ENCODE data around the gene RABL6. TPM values are rescaled to one million over a fixed set of nuclear protein-coding genes. Genes with fewer than 3 reads are reported as not detected.

Gene RABL6
- total and polyA plus RNA-seq, 4 donors: 31.3 to 76.1 (median 49.6) TPM

GRCh38 chr9:136804509-136805206 is 3.1 kb upstream of the RABL6 start:
- H3K27ac ChIP-seq (ENCODE audit: low read depth in 1 of 2, low read length in 2 of 2): no peak overlapping the region
- H3K36me3 ChIP-seq (ENCODE audit: control insufficient read depth in 1 of 2, insufficient read depth in 2 of 2, low read length in 1 of 2): no peaks in the 10 kb centered on the region
- H3K27me3 ChIP-seq (ENCODE audit: control insufficient read depth in 1 of 2, insufficient read depth in 2 of 2, low read length in 1 of 2): peaks cover 0 to 2% of the 10 kb centered on the region in 2 donors
- intact Hi-C loops (cut with DNase I): loop anchor here in 1 of 2 donors (5.0 kb wide), 1 partner anchor 38 kb away; the partner anchor contains the start of gene AJM1
- H3K4me1 ChIP-seq (ENCODE audit: control insufficient read depth in 1 of 2, insufficient read depth in 2 of 2, low read length in 2 of 2): no peaks in the 10 kb centered on the region
- H3K9me3 ChIP-seq (ENCODE audit: control insufficient read depth, low read length): no peaks in the 10 kb centered on the region
- DNase-seq: peak in 1 of 2 donors; percentile 65
- 94 to 95% methylated on average over 20 of the region's 20 CpGs for WGBS, 2 donors
- H3K4me3 ChIP-seq (ENCODE audit: low read length in 2 of 2): no peak overlapping the region
- no peak for ATAC-seq (ENCODE audit: low FRiP score)

GRCh38 chr9:136805207-136805740 is 2.5 kb upstream of the RABL6 start:
- H3K27ac ChIP-seq (ENCODE audit: low read depth in 1 of 2, low read length in 2 of 2): no peak overlapping the region
- ATAC-seq (ENCODE audit: low FRiP score) (no peak), DNase-seq (peak in 1 of 2 donors; percentile 70)
- no peaks in the 10 kb centered on the region for H3K9me3 ChIP-seq (ENCODE audit: control insufficient read depth, low read length)
- no peaks in the 10 kb centered on the region for H3K27me3 ChIP-seq (ENCODE audit: control insufficient read depth in 1 of 2, insufficient read depth in 2 of 2, low read length in 1 of 2)
- no peaks in the 10 kb centered on the region for H3K4me1 ChIP-seq (ENCODE audit: control insufficient read depth in 1 of 2, insufficient read depth in 2 of 2, low read length in 2 of 2)
- WGBS, 2 donors: 91 to 93% methylated on average over 12 of the region's 12 CpGs
- H3K36me3 ChIP-seq (ENCODE audit: control insufficient read depth in 1 of 2, insufficient read depth in 2 of 2, low read length in 1 of 2): no peaks in the 10 kb centered on the region
- intact Hi-C loops (cut with DNase I): loop anchor here in 1 of 2 donors (5.0 kb wide), 1 partner anchor 37 kb away; the partner anchor contains the start of gene AJM1
- no peak overlapping the region for H3K4me3 ChIP-seq (ENCODE audit: low read length in 2 of 2)

GRCh38 chr9:136806067-136806466 is 1.7 kb upstream of the RABL6 start:
- Histone ChIP-seq H3K4me1 (ENCODE audit: control insufficient read depth in 1 of 2, insufficient read depth in 2 of 2, low read length in 2 of 2) (no peaks in the 10 kb centered on the region), H3K27me3 (ENCODE audit: control insufficient read depth in 1 of 2, insufficient read depth in 2 of 2, low read length in 1 of 2) (no peaks in the 10 kb centered on the region), H3K36me3 (ENCODE audit: control insufficient read depth in 1 of 2, insufficient read depth in 2 of 2, low read length in 1 of 2) (no peaks in the 10 kb centered on the region), H3K27ac (ENCODE audit: low read depth in 1 of 2, low read length in 2 of 2) (no peak overlapping the region), H3K4me3 (ENCODE audit: low read length in 2 of 2) (no peak overlapping the region), H3K9me3 (ENCODE audit: control insufficient read depth, low read length) (no peaks in the 10 kb centered on the region)
- ATAC-seq (ENCODE audit: low FRiP score) (no peak), DNase-seq (peak; percentile 42 to 68)
- 93 to 95% methylated on average over 8 to 10 of the region's 10 CpGs for WGBS, 2 donors
- intact Hi-C loops (cut with DNase I): loop anchor here in 1 of 2 donors (5.0 kb wide), 1 partner anchor 36 kb away; the partner anchor contains the start of gene AJM1

GRCh38 chr9:136806631-136807201 is 1.0 kb upstream of the RABL6 start:
- WGBS, 2 donors: 79 to 80% methylated on average over 25 of the region's 25 CpGs

GRCh38 chr9:136808075-136808805 is 492 bp downstream of the RABL6 start:
- Histone ChIP-seq H3K9me3 (ENCODE audit: control insufficient read depth, low read length) (no peaks in the 10 kb centered on the region), H3K4me3 (ENCODE audit: low read length in 2 of 2) (peak overlapping the region; percentile 91 to 92), H3K27ac (ENCODE audit: low read depth in 1 of 2, low read length in 2 of 2) (no peak overlapping the region), H3K4me1 (ENCODE audit: control insufficient read depth in 1 of 2, insufficient read depth in 2 of 2, low read length in 2 of 2) (no peaks in the 10 kb centered on the region), H3K27me3 (ENCODE audit: control insufficient read depth in 1 of 2, insufficient read depth in 2 of 2, low read length in 1 of 2) (no peaks in the 10 kb centered on the region), H3K36me3 (ENCODE audit: control insufficient read depth in 1 of 2, insufficient read depth in 2 of 2, low read length in 1 of 2) (no peaks in the 10 kb centered on the region)
- intact Hi-C loops (cut with DNase I): loop anchor here in 1 of 2 donors (5.0 kb wide), 1 partner anchor 34 kb away; the partner anchor contains the start of gene AJM1
- DNase-seq: peak in 1 of 2 donors; percentile 62
- peak; percentile 2 for ATAC-seq (ENCODE audit: low FRiP score)
- WGBS, 2 donors: 1% methylated on average over 68 to 93 of the region's 93 CpGs

More at GRCh38 chr9:136806631-136807201, 1.0 kb upstream of the RABL6 start:
- Histone ChIP-seq H3K4me1 (ENCODE audit: control insufficient read depth in 1 of 2, insufficient read depth in 2 of 2, low read length in 2 of 2) (no peaks in the 10 kb centered on the region), H3K27me3 (ENCODE audit: control insufficient read depth in 1 of 2, insufficient read depth in 2 of 2, low read length in 1 of 2) (no peaks in the 10 kb centered on the region), H3K36me3 (ENCODE audit: control insufficient read depth in 1 of 2, insufficient read depth in 2 of 2, low read length in 1 of 2) (no peaks in the 10 kb centered on the region), H3K4me3 (ENCODE audit: low read length in 2 of 2) (peak overlapping the region in 1 of 2 donors; percentile 92), H3K9me3 (ENCODE audit: control insufficient read depth, low read length) (no peaks in the 10 kb centered on the region), H3K27ac (ENCODE audit: low read depth in 1 of 2, low read length in 2 of 2) (no peak overlapping the region)
- ATAC-seq (ENCODE audit: low FRiP score): peak; percentile 6
- peak in 1 of 2 donors; percentile 41 for DNase-seq
- intact Hi-C loops (cut with DNase I): loop anchor here in 1 of 2 donors (5.0 kb wide), 1 partner anchor 36 kb away; the partner anchor contains the start of gene AJM1

- no peak overlapping the region for H3K27ac ChIP-seq (ENCODE audit: low read depth in 1 of 2, low read length in 2 of 2)
- WGBS, 2 donors: 6% methylated on average over 14 of the region's 14 CpGs
Measured at GRCh38 chr9:136808806-136809158, 1.0 kb downstream of the RABL6 start.

GRCh38 chr9:136814725-136815421 is 7.1 kb downstream of the RABL6 start:
- Histone ChIP-seq H3K4me3 (ENCODE audit: low read length in 2 of 2) (no peak overlapping the region), H3K9me3 (ENCODE audit: control insufficient read depth, low read length) (no peaks in the 10 kb centered on the region), H3K36me3 (ENCODE audit: control insufficient read depth in 1 of 2, insufficient read depth in 2 of 2, low read length in 1 of 2) (no peaks in the 10 kb centered on the region), H3K4me1 (ENCODE audit: control insufficient read depth in 1 of 2, insufficient read depth in 2 of 2, low read length in 2 of 2) (no peaks in the 10 kb centered on the region), H3K27me3 (ENCODE audit: control insufficient read depth in 1 of 2, insufficient read depth in 2 of 2, low read length in 1 of 2) (no peaks in the 10 kb centered on the region), H3K27ac (ENCODE audit: low read depth in 1 of 2, low read length in 2 of 2) (no peak overlapping the region)
- WGBS, 2 donors: 90% methylated on average over 13 of the region's 13 CpGs
- DNase-seq (no peak), ATAC-seq (ENCODE audit: low FRiP score) (no peak)
- intact Hi-C loops (cut with DNase I): no loop called here

More at GRCh38 chr9:136808806-136809158, 1.0 kb downstream of the RABL6 start:
- no peaks in the 10 kb centered on the region for H3K9me3 ChIP-seq (ENCODE audit: control insufficient read depth, low read length)
- H3K36me3 ChIP-seq (ENCODE audit: control insufficient read depth in 1 of 2, insufficient read depth in 2 of 2, low read length in 1 of 2): no peaks in the 10 kb centered on the region
- no peaks in the 10 kb centered on the region for H3K4me1 ChIP-seq (ENCODE audit: control insufficient read depth in 1 of 2, insufficient read depth in 2 of 2, low read length in 2 of 2)
- ATAC-seq (ENCODE audit: low FRiP score) (no peak), DNase-seq (no peak)
- H3K4me3 ChIP-seq (ENCODE audit: low read length in 2 of 2): peak overlapping the region; percentile 91 to 92
- intact Hi-C loops (cut with DNase I): loop anchor here in 1 of 2 donors (5.0 kb wide), 1 partner anchor 34 kb away; the partner anchor contains the start of gene AJM1
- no peaks in the 10 kb centered on the region for H3K27me3 ChIP-seq (ENCODE audit: control insufficient read depth in 1 of 2, insufficient read depth in 2 of 2, low read length in 1 of 2)

- Histone ChIP-seq H3K4me3 (ENCODE audit: low read length in 2 of 2) (no peak overlapping the region), H3K4me1 (ENCODE audit: control insufficient read depth in 1 of 2, insufficient read depth in 2 of 2, low read length in 2 of 2) (no peaks in the 10 kb centered on the region), H3K9me3 (ENCODE audit: control insufficient read depth, low read length) (no peaks in the 10 kb centered on the region), H3K36me3 (ENCODE audit: control insufficient read depth in 1 of 2, insufficient read depth in 2 of 2, low read length in 1 of 2) (no peaks in the 10 kb centered on the region), H3K27me3 (ENCODE audit: control insufficient read depth in 1 of 2, insufficient read depth in 2 of 2, low read length in 1 of 2) (no peaks in the 10 kb centered on the region), H3K27ac (ENCODE audit: low read depth in 1 of 2, low read length in 2 of 2) (no peak overlapping the region)
- ATAC-seq (ENCODE audit: low FRiP score) (no peak), DNase-seq (no peak)
- intact Hi-C loops (cut with DNase I): no loop called here
- WGBS, 2 donors: 0 to 1% methylated on average over 1 of the region's 1 CpG
Measured at GRCh38 chr9:136815422-136815782, 7.7 kb downstream of the RABL6 start.
